GM21528 (cell line): ENCODE results near the gene ZBTB7B.

Source experiments
- ATAC-seq: cut with Tn5 transposase; IDR thresholded peaks from one replicate; pipeline ENCODE4 v1.9.1; 2021; ENCODE audit warnings: mild to moderate bottlenecking, moderate library complexity; ENCODE audit not compliant: unreplicated experiment, low FRiP score

Gene ZBTB7B

DNA sequence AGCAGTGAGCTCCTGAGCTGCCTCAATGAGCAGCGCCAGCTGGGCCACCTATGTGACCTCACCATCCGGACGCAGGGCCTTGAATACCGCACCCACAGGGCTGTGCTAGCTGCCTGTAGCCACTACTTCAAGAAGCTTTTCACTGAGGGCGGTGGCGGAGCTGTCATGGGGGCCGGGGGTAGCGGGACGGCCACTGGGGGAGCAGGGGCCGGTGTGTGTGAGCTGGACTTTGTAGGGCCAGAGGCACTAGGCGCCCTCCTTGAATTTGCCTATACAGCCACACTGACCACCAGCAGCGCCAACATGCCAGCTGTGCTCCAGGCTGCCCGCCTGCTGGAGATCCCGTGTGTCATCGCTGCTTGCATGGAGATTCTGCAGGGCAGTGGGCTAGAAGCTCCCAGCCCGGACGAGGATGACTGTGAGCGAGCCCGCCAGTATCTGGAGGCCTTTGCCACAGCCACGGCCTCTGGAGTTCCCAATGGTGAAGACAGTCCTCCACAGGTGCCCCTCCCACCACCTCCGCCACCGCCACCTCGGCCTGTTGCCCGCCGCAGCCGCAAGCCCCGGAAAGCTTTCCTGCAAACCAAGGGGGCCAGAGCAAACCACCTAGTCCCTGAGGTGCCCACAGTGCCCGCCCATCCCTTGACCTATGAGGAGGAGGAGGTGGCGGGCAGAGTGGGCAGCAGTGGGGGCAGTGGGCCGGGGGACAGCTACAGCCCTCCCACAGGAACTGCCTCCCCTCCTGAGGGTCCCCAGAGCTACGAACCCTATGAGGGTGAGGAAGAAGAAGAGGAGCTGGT is 12.3 kb downstream of the ZBTB7B start:
- no peak for ATAC-seq

DNA sequence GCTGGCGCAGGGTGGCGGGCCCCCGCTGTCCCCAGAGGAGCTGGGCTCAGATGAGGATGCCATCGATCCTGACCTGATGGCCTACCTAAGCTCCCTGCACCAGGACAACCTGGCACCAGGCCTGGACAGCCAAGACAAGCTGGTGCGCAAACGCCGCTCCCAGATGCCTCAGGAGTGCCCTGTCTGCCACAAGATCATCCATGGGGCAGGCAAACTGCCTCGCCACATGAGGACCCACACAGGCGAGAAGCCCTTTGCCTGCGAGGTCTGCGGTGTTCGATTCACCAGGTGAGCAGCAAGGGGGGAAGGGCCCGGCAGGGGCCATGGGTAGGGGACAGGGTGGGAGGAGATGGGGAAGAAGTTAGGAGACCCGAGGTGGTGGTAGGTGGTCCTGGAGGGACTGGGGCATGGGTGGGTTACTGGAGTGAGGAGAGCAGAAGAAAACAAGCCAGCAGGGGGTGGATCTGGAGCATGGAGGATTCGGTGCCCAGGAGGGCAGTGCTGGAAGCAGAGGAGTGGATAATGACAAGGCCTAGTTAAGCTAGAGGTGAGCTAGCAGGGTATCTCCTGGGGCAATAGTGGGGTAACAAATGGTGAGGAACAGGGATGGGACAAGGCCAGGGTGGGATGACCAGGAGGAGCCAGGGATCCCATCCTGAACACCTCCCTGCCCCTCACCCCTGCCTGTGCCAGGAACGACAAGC is 13.1 kb downstream of the ZBTB7B start:
- ATAC-seq, result no peak

DNA sequence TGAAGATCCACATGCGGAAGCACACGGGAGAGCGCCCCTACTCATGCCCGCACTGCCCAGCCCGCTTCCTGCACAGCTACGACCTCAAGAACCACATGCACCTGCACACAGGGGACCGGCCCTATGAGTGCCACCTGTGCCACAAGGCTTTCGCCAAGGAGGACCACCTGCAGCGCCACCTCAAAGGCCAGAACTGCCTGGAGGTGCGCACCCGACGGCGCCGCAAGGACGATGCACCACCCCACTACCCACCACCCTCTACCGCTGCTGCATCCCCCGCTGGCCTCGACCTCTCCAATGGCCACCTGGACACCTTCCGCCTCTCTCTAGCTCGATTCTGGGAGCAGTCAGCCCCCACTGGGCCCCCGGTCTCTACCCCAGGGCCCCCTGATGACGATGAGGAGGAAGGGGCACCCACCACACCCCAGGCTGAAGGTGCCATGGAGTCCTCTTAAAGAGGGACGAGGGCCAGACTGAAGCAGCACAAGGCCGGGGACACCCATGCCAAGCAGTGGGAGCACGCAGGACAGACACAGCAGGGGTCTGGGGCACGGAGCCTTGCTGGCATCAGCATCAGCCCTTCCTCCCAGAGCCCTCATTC is 13.7 kb downstream of the ZBTB7B start:
- ATAC-seq, result no peak

DNA sequence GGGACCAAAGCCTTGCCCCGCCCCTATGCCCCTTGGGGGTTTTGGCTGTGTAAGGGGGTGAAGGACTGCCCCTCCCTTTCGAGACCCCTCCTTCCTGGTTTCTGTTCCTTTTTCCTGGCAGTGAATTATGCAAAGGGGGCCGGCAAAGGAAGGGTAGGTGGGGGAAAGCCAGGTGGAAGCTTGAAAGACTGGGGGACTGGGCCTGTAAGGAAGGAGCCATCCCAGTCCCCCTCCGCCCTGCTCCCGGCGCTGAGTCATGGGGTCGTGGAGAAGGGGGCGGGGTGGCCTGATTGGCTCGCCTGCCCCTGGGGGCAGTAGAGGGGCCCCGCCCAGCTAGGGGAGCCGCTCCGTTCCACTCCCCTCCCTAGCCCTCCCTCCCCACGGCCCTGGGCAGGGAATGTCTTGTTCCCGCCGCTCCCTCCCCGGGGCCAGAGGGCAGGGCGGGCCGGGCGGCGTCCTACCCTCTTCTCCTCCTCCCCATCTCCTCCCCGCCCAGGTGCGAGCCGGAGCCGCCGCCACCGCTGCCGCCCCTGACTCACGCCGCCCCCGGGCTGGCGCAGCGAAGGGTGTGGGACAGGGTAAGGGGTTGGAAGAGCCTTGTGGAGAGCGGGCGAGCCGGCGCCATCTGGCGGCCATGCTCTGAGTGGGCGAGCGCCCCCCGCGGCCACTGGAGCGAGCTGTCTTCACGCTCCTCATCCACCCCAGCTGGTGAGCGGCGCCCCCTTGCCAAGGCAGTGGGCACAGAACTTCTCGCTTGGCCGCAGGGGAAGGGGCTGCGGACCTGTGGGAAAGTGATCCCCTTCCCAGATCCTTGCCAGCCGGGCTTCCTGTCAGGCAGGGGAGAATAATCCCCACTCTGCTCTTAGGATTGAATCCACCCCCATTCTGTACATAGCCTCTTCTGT is 14.7 kb downstream of the ZBTB7B start:
- peak; percentile 57 for ATAC-seq

DNA sequence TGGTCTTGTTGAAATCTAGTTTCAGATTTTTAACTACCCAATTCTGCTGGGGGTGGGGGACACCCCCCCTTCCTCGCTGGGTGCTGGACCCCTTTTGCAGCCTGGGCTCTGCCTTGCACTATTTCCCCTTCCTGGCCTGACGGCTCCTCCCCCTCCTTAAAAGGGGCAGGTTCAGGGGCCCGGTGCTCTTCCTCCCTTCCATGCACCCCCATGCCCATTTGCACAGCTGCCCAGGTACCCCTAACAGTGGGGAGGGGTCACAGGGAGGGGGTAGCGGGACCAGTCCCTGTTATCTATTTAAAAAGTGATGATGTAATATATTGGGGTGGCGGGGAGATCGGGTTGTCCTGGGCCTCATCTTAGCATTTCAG is 15.3 kb downstream of the ZBTB7B start:
- ATAC-seq, result no peak

DNA sequence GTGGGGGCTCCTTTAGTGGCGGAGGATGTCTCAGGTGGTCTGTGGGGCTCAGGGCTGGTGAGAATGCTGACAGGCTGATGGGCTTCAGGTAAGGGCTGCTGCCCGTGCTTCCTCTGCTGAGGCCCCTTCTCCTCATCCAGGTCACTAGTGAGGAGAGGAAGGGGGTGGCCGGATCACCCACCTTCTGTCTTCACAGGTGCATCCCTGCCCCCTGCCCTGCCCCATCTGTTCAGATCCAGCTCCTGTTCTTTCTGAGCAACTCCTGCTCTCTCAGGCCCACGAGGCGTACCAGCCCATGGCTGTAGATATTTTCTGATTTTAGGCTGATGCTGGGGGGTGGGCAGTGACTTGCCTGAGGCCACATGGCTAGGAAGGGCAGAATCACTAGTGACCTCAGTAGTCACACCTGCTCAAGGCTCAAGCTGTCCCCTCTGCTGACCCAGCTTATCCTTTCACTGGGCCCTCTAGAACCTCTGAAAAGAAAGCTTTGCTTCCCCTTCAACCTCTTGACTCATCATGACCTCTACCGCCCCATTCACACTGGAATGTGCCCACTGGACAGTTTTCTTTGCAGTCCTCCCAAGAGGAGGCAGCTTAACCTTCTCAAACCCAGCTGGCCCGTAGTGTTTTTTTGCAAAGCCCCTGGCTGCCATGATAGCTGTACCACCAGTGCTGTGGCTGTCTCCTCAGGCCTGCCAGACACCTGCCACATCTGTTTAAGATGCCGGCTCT is 16.2 kb downstream of the ZBTB7B start:
- ATAC-seq, result no peak

DNA sequence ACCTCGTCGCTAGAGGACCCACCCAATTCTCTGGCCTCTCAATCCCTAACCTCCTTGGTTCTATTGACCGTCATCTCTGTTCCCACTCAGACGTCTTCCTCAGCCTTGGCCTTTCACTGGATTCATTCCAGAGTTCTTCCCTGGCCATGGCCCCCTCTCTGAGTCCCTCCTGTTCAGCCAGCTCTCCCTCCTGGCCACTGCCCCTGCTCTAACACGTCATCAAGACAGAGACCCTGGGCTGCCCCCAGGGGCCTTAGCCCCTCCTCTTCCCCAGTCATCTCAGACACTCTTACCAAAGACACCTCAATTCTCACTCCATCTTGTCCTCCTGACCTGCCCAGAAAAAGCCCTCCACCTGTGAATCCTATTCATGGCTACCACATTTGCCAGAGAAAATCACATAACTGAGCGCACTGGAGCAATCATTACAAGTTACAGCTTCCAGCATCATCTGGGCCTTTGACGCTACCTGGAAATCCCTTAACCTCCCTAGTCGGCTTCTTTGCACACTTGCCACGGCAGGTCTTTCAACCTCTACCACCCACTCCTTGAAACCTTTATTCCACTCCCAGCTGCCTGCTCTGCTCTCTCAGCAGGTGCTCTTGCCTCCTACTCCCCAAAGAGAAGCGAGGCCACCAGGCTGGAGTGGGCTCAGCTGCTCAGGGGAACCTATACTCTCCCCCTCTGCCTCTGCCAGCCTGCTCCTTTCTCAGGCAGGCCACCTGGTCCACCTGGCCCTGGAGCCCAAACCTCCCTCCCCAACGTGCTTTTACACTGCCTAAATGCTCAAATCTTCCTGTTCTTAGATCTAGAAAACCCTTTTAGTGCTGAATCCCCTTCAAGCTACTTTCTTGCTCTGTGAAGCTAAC is 17.0 kb downstream of the ZBTB7B start:
- no peak for ATAC-seq

DNA sequence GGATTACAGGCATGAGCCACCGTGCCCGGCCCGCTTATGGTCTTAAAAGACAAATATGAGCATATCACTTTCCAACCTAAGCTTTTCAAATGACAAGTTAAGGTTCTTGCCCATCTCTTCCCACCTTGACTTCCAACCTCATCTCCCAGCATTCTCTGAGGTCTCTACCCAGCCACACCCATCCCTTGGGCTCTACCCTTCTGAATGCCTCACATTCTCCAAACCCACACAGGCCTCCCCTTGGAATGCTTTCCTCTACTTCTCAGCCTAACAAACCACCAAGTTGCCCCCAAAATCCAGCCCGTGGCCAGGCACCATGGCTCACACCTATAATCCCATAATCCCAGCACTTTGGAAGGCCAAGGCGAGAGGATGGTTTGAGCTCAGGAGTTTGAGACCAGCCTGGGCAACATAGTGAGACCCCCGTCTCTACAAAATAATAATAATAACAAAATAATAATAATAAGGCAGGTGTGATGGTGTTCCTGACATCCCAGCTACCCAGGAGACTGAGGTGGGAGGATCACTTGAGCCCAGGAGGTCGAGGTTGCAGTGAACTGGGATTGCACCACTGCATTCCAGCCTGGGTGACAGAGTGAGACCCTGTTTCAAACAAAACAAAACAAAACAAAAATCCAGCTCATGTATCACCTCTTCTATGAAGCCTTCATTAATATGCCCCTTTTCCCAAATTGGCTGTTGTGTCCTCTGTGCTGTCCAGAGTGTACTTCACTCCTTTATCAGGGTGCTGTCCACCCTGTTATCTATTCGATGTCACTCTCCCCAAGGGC is 19.7 kb downstream of the ZBTB7B start:
- no peak for ATAC-seq

DNA sequence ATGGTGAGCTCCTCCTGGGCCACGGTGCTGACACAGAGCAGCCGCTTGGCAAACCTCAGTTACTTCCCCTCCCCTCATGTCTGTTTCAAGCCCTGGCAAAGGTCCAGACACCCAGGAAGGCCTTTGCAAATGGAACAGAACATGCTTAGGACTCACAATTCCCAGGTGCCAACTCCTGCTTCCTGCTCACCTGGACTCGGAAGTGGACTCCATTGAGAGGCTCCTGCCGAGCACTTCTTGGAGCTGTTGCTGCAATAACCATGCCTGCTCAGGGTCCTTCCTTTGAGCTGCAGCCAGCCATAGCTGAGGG is 20.3 kb downstream of the ZBTB7B start:
- no peak for ATAC-seq

DNA sequence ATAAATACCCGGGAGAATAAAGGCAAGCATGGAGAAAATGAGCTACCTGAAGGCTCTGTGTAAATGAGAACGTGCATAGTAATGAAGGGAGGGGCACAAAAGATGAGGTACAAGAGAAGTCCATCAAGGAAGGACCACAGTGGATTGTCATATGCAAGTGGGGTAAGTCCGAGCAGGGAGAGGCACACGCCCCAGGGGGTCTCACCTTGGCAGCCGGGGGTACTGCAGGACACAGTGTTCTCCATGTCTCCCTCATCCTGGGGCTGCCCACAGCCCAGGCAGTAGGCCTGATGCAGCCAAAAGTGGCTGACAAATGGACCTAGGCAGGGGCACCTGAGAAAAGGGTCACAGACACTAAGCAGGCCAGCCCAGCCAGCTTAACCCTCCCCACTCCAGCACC is 21.0 kb downstream of the ZBTB7B start:
- ATAC-seq, result no peak

DNA sequence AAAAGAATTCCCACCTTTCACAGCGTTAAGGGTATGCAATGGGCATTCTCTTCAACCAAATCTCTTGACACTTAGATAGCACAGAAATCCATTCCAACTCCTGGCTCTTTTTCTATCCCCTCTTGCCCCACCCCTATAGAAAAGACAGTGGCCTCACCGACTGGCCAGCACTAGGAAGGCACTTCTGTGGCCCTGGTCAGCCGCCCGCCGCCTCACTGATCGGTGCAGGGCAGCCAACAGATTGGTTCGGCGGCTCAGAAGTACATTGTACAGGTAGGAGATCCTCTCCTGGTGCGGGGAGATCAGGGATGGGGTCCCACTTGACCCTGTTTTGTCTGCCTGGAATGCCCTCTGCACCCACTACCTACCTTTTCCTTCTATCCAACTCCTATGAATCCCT is 21.7 kb downstream of the ZBTB7B start:
- ATAC-seq, result no peak

DNA sequence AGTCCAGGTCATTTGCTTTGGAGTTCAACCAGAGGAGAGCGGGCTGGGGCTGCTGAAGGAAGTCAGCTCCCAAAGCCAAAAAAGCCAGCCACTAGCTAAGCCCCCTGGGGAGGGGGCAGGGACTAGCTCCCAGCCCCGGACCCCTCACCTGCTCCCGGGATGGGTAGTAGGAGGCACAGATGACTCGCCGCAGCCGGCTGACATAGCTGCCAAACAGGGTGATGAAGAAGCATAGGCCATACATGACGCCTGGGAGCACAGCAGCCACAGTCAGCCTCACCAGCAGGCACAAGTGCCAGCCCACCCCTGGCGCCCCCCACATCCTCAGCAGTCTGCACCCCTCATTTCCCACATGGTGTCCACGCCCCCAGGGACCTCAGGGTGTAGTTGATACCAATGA is 23.6 kb downstream of the ZBTB7B start:
- ATAC-seq, result no peak

DNA sequence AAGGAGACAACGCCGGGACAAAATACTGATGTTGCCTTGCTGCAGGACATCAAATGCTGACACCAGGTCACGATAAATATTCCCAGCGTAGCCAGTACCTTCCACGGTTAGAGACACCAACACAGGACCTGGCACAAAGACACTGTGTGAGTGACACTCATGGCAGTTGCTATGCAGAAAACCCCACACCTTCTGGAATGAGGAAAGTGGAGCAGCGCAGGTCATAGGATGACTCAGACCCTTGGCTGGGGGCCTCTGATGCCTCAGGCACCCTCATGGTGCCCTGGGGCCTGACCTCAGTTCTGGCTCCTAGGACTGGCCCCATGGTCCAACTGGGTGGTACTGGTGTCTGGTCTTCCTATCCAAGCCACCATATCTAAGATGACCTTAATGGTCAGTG is 24.0 kb downstream of the ZBTB7B start:
- no peak for ATAC-seq

DNA sequence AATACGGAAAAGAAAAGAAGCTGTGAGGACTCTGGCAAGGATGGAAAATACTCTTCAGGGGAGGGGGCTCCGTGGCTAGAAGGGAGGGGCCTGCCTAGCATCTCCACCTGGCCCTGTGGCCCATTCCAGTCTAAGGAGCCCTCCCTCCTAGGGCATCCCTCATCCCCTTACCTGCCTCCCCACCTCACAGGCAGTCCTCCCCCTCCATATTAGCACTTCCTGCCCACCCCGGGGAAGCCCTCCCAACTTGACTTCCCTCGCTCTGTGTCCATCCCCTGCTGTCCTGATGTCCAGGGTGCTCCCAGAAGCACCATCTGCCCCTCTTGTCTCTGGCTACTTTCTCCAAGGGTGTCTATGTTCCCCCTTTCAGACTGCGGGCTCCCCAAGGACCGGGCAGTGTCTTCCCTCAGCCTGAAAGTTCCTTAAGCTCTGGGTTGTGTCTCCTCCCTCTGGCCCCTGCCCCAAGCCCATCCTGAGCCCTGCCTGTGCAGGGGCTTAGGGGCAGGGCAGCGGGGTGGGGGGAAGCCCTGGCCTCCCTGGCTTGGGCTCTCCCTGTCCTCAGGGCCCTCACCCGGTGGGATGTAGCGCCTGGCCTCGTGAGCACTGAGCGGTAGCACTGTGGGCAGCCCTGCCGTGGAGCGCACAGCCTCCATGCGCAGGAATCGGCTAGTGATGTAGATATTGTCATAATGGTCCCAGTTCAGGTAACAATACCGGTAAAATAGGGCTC is 27.1 kb downstream of the ZBTB7B start:
- ATAC-seq, result no peak

DNA sequence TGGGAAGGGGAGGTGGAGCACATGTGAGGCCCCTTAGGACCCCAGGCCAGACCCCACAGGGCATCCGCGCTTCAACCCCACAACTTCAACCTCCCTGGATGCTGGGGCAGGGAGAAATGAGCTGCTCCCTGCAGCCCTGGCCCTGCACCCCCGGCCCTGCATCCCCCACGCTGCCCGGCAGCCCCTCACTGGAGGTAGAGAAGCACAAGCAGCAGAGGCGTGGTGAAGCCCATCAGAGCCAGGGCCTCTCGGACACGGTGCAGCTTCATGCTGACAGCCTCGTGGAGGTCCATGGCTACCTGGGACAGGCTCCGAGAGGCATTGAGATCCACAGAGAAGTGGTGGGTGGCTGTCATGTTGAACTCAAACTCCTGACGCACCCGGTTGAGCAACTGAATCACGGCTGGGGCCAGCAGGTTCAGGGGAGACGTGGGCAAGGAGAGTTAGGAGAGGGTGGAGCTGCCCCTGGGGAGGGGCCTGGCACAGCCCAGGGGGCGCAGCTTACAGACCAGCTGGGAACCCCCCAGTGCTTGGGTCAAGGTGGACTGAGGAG is 27.7 kb downstream of the ZBTB7B start:
- ATAC-seq, result no peak

DNA sequence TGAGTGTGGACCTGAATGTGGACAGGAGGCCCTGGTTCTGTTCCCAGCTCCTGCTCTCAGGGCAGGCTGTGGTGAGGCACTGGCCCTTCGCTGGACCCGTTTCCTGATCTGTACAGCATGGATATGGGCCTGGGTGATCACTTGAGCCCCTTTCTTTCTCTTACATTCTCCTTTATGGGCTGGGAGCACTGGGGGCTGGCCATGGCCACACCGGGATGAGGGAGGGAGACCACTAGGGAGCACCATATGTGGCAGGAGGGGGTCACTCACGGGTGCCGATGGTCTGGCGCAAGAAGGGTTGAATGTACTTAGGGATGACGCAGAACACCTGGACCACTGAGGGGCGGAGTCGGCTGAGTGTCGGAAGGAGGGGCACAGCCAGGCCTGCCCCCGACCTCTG is 28.3 kb downstream of the ZBTB7B start:
- ATAC-seq, result no peak

DNA sequence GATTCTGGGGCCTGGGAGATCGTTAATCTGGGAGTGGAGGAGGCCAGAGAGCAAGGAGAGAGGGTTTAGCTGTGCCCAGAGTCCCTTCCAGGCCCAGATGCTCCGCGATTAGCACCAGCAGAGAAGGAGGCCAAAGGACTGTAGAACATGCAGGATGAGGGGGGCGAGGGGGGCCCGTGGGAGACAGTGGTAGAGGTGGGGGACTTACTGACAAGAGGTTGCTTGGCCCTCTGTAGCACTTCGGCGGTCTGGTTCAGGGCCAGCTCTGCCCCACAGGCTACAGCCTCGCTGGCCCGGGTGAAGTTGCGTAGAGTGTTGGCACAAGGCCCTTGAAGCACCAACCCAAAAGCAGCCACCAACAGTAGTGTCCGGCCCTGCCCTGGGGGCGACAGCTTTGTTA is 30.3 kb downstream of the ZBTB7B start:
- ATAC-seq, result no peak

DNA sequence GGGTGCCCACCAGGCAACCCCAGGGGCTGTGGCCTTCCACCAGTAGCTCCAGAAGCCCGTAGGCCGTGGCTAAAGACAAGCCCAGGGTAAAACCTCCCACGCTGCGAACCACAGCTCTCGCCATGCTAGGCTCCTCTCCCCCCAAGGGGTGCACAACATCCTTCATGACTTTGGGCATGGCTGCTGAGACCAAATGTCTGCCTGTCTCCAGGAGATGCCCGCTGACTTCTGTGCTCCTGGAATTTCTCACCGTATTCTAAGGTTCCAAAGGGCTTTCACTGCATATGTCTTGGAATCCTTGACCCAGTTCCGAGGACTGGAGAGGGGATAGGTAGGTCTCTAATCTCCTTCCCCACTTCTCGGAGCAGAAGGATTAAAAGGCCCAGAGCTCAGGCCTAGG is 30.9 kb downstream of the ZBTB7B start, which contains the start of the genes DCST1 and DCST2:
DCST1 (plus strand) TSS at position 301 of the 400 bp plus-strand sequence. CDS start 213 bp downstream, outside the sequence.
DCST2 (minus strand) TSS at position 258 of the 400 bp plus-strand sequence; CDS start at position 178, 80 bp downstream.
- no peak for ATAC-seq
